K562 (cell line): ENCODE measurements around the gene CHD5. TPM values are rescaled to one million over a fixed set of nuclear protein-coding genes. Genes with fewer than 3 reads are reported as not detected.

Experiments used
- ATAC-seq: fragments of 200-7000 bp; cut with Tn5 transposase; 3 replicates; pipeline ENCODE4 v1.9.1; 2020; ENCODE audit warnings: moderate library complexity
- BruUV-seq: library from RNA; stranded (reverse); fragments of 400-500 nt; replicated peaks from 2 replicates; lab custom pipeline; 2021; lab: Mats Ljungman, UMichigan
- CTCF ChIA-PET: fragments of 300-600 bp; formaldehyde crosslinking; extraction: SDS; loops from one replicate; lab custom pipeline; 2021; ENCODE audit warnings: low intra/inter-chr PET ratio; lab: Yijun Ruan, JAX
- POLR2A ChIA-PET: fragments of 300-600, 350-650 bp; sonication (Branson Sonifier 250); formaldehyde crosslinking; extraction: SDS; loops from one replicate; lab custom pipeline; 2021; ENCODE audit warnings: antibody characterized with exemption, inconsistent platforms; lab: Yijun Ruan, JAX
- DNase-seq, 4 experiments: peaks; one replicate each; pipeline versions ENCODE4 v3.0.0 to v3.0.0-alpha.2; 2011 to 2018; ENCODE audit warnings: low spot score in 3 of 4, mixed read lengths in 3 of 4; ENCODE audit errors: extremely low read depth in 1 of 4
- FAIRE-seq: peaks from 2 replicates; lab custom pipeline; 2011; peaks lifted over from hg19 to GRCh38; lab: Jason Lieb, UNC
- H2AFZ ChIP-seq: 2 replicates; pipeline ENCODE4 v1.6.0; 2011; ENCODE audit warnings: low read depth, low read length, control low read depth, inconsistent platforms
- H3K27ac ChIP-seq: fragments of 200-600 bp; 3 replicates; pipeline ENCODE4 v1.8.0; 2011; ENCODE audit warnings: low read depth, mild to moderate bottlenecking, control low read depth, inconsistent platforms, low read length, moderate library complexity, mixed read lengths; ENCODE audit errors: extremely low read depth
- H3K27me3 ChIP-seq, 2 experiments: fragments of 300-600 bp in 1 of 2; 2 replicates in 1 of 2; 3 replicates in 1 of 2; pipeline versions ENCODE4 v1.6.0 to v1.8.0; 2011; ENCODE audit warnings: inconsistent platforms in 2 of 2, low read length in 2 of 2, mild to moderate bottlenecking in 1 of 2, mixed read lengths in 1 of 2, moderate library complexity in 1 of 2; ENCODE audit not compliant: control insufficient read depth in 2 of 2, insufficient read depth in 2 of 2
- H3K36me3 ChIP-seq: fragments of 300-600 bp; 3 replicates; pipeline ENCODE4 v1.8.0; 2011; ENCODE audit warnings: mild to moderate bottlenecking, low read length, inconsistent platforms; ENCODE audit not compliant: control insufficient read depth, insufficient read depth
- H3K4me1 ChIP-seq, 2 experiments: fragments of 200-600 bp in 1 of 2; replicated peaks in 1 of 2; 2 replicates in 1 of 2; 3 replicates in 1 of 2; pipeline versions ENCODE4 v1.5.1 to v1.8.0; 2011; ENCODE audit warnings: inconsistent platforms in 2 of 2, low read length in 2 of 2, mild to moderate bottlenecking in 1 of 2, mixed read lengths in 1 of 2, moderate library complexity in 1 of 2; ENCODE audit not compliant: control insufficient read depth in 2 of 2, insufficient read depth in 2 of 2
- H3K4me2 ChIP-seq: 2 replicates; pipeline ENCODE4 v1.6.1; 2011; ENCODE audit warnings: low read length, control low read depth, inconsistent platforms, mixed read lengths; ENCODE audit not compliant: insufficient read depth
- H3K4me3 ChIP-seq: fragments of 200-600 bp; sonication (generic), shearing (Covaris generic); 2 replicates; pipeline ENCODE4 v1.5.1; 2016; ENCODE audit warnings: control low read depth, inconsistent platforms
- H3K79me2 ChIP-seq: fragments of 200-600 bp; 3 replicates; pipeline ENCODE4 v1.8.0; 2011; ENCODE audit warnings: low read length, inconsistent platforms; ENCODE audit not compliant: control insufficient read depth, insufficient read depth
- H3K9ac ChIP-seq, 2 experiments: 2 replicates each; pipeline versions ENCODE4 v1.6.0 to v1.6.1; 2011; ENCODE audit warnings: low read depth in 2 of 2, low read length in 2 of 2, control low read depth in 1 of 2, inconsistent platforms in 1 of 2, mild to moderate bottlenecking in 1 of 2, mixed read lengths in 1 of 2; ENCODE audit not compliant: insufficient read depth in 1 of 2
- H3K9me1 ChIP-seq: one replicate; pipeline ENCODE4 v1.6.0; 2011; ENCODE audit warnings: inconsistent platforms, mild to moderate bottlenecking, low read length, moderate library complexity; ENCODE audit not compliant: control insufficient read depth, insufficient read depth
- H3K9me3 ChIP-seq: replicated peaks from 2 replicates; pipeline ENCODE4 v1.5.1; 2011; ENCODE audit warnings: low read depth, low read length, inconsistent platforms; ENCODE audit not compliant: control insufficient read depth, insufficient read depth
- H4K20me1 ChIP-seq: replicated peaks from 2 replicates; pipeline ENCODE4 v1.6.1; 2011; ENCODE audit warnings: low read length, inconsistent platforms, mixed read lengths; ENCODE audit not compliant: control insufficient read depth, insufficient read depth
- DACH1 ChIP-seq: fragments of 450-650 bp; IDR thresholded peaks from 2 replicates; pipeline ENCODE4 v1.6.1; 2018; ENCODE audit not compliant: partially characterized antibody
- GABPB1 ChIP-seq: sonication (generic); formaldehyde crosslinking; IDR thresholded peaks from 2 replicates; pipeline ENCODE4 v1.8.0; 2022; ENCODE audit warnings: mild to moderate bottlenecking, missing genetic modification reagents
- KDM1A ChIP-seq, 2 experiments: fragments of 450-650 bp; IDR thresholded peaks; 2 replicates each; pipeline ENCODE4 v1.6.1; 2016; ENCODE audit warnings: mild to moderate bottlenecking in 2 of 2
- MCM5 ChIP-seq: fragments of 450-650 bp; IDR thresholded peaks from 2 replicates; pipeline ENCODE4 v1.6.1; 2016; ENCODE audit warnings: low read depth
- NBN ChIP-seq: fragments of 450-650 bp; IDR thresholded peaks from 2 replicates; pipeline ENCODE4 v1.6.1; 2016; ENCODE audit warnings: low read depth, mild to moderate bottlenecking
- PBX2 ChIP-seq, 2 experiments: IDR thresholded peaks in 1 of 2; conservative IDR thresholded peaks in 1 of 2; 2 replicates each; pipeline ENCODE4 v1.6.1; 2016; ENCODE audit warnings: low read depth in 2 of 2, mild to moderate bottlenecking in 1 of 2, missing compliant biosample characterization in 1 of 2, missing genetic modification characterization in 1 of 2, moderate library complexity in 1 of 2
- PYGO2 ChIP-seq: fragments of 450-650 bp; IDR thresholded peaks from 2 replicates; pipeline ENCODE4 v1.6.1; 2016; ENCODE audit warnings: mild to moderate bottlenecking, missing genetic modification characterization, moderate library complexity, missing compliant biosample characterization
- SMARCB1 ChIP-seq: IDR thresholded peaks from 2 replicates; pipeline ENCODE4 v1.6.1; 2011; ENCODE audit warnings: improper control_type of control experiment, low read depth; ENCODE audit not compliant: insufficient read length
- ZNF316 ChIP-seq: fragments of 450-650 bp; IDR thresholded peaks from 2 replicates; pipeline ENCODE4 v1.6.1; 2016
- WGBS: fragments of 100-300 bp; shearing (Covaris generic); methylation state at CpG from one replicate; pipeline ENCODE4 v1.1.6; 2016; ENCODE audit warnings: low coverage, mixed read lengths; ENCODE audit not compliant: insufficient coverage; ENCODE audit errors: missing lambda C conversion rate; 5-methylcytosine and 5-hydroxymethylcytosine counted together
- in situ Hi-C: fragments of 300-500 bp; cut with MboI; formaldehyde crosslinking; loops from 4 replicates; pipeline ENCODE4 v1.15.0; 2018; ENCODE audit warnings: inconsistent platforms, mixed read lengths
- intact Hi-C: fragments of 100-400 bp; cut with micrococcal nuclease; formaldehyde crosslinking; loops from 2 replicates; pipeline ENCODE4 v1.14.2; 2022
- polyA plus RNA-seq, 8 experiments: library from polyadenylated mRNA; depleted of rRNA in 4 of 8; stranded (reverse) in 5 of 8; unstranded in 3 of 8; fragments of >200 nt; fragmentation: Nextera tagmentation in 2 of 8; fragmentation: Illumina TruSeq in 1 of 8; extraction: Ambion mirVana in 2 of 8; extraction: Trizol in 1 of 8; gene quantifications; 2 replicates each; pipeline versions ENCODE4 v1.2.1 to v1.2.3, GENCODE V29; 2011 to 2014; ENCODE audit warnings: inconsistent platforms in 1 of 8, missing spikeins in 1 of 8
- total RNA-seq, 7 experiments: library from RNA; depleted of rRNA in 6 of 7; stranded (reverse); fragments of >200 nt in 6 of 7; fragmentation: Illumina TruSeq in 2 of 7; extraction: Trizol in 2 of 7; gene quantifications; 2 replicates each; pipeline versions ENCODE4 v1.2.1 to v1.2.3, GENCODE V29; 2011 to 2021; ENCODE audit warnings: low replicate concordance in 1 of 7
- TF ChIP-seq, protein P1 (sequence below): fragments of 250-450 bp; sonication (Bioruptor Pico); IDR thresholded peaks from 2 replicates; pipeline ENCODE4 v1.8.0; 2022; ENCODE audit warnings: moderate library complexity, mild to moderate bottlenecking, inconsistent platforms
- TF ChIP-seq, protein P2 (sequence below): IDR thresholded peaks from 3 replicates; pipeline ENCODE4 v1.6.1; 2011; ENCODE audit warnings: borderline replicate concordance, mild to moderate bottlenecking, moderate library complexity; ENCODE audit not compliant: insufficient read length; ENCODE audit errors: extremely low read depth
- TF ChIP-seq, protein P3 (sequence below): fragments of 450-650 bp; formaldehyde crosslinking; IDR thresholded peaks from 2 replicates; pipeline ENCODE4 v1.4.0; 2022; ENCODE audit warnings: missing genetic modification characterization

The CHD5 gene
- total and polyA plus RNA-seq, 9 of the 15 experiments (the other 6 are each of a cell fraction or from before 2014, with no cell fraction given) = 0.03 to 0.52 (median 0.11) TPM; not detected in 2

GRCh38 chr1:6150006-6150938, 29.8 kb downstream of the CHD5 start:
- H4K20me1 ChIP-seq = peaks cover 33% of the 10 kb centered on the region
- peaks cover 7 to 31% of the 10 kb centered on the region in 2 experiments; a peak in 3 of 5 replicates for H3K4me1 ChIP-seq
- no peak overlapping the region for H2AFZ ChIP-seq
- H3K36me3 ChIP-seq = no peaks in the 10 kb centered on the region
- intact Hi-C loops = no loop called here
- POLR2A ChIA-PET = no interaction called here
- H3K4me2 ChIP-seq = no peak overlapping the region
- H3K79me2 ChIP-seq = no peaks in the 10 kb centered on the region
- FAIRE-seq (no peak), DNase-seq (no peak), ATAC-seq (no peak)
- no peak overlapping the region for H3K27ac ChIP-seq
- CTCF ChIA-PET = no interaction called here
- H3K4me3 ChIP-seq = no peak overlapping the region
- BruUV-seq = no TSS peak
- peaks cover 29 to 77% of the 10 kb centered on the region in 2 experiments; a peak in 4 of 5 replicates for H3K27me3 ChIP-seq
- peaks cover 5% of the 10 kb centered on the region for H3K9me1 ChIP-seq
- H3K9me3 ChIP-seq = no peaks in the 10 kb centered on the region
- no peak overlapping the region for H3K9ac ChIP-seq
- in situ Hi-C loops = no loop called here
- WGBS = 22% methylated on average over 10 of the region's 11 CpGs
- TF ChIP-seq DACH1 (no peak), MCM5 (no peak), SMARCB1 (no peak), ZNF316 (no peak), GABPB1 (no peak), NBN (no peak), PBX2 (CRISPR knock-in tag; IDR thresholded peaks at IDR 0.05; ENCODE audit: low read depth) (no peak), PBX2 (tag; conservative IDR thresholded peaks at IDR 0.05; ENCODE audit: low read depth) (0 out of 2 replicates have a peak, but pooled peaks have one; percentile 16), KDM1A (IDR thresholded peaks at IDR 0.05) (peak; percentile 34 to 35; a peak in 2 of 4 replicates), PYGO2 (tag) (no peak)
- TF ChIP-seq, protein P1, sequence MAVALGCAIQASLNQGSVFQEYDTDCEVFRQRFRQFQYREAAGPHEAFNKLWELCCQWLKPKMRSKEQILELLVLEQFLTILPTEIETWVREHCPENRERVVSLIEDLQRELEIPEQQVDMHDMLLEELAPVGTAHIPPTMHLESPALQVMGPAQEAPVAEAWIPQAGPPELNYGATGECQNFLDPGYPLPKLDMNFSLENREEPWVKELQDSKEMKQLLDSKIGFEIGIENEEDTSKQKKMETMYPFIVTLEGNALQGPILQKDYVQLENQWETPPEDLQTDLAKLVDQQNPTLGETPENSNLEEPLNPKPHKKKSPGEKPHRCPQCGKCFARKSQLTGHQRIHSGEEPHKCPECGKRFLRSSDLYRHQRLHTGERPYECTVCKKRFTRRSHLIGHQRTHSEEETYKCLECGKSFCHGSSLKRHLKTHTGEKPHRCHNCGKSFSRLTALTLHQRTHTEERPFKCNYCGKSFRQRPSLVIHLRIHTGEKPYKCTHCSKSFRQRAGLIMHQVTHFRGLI (CRISPR knock-in tag) = no peak
- TF ChIP-seq, protein P2, sequence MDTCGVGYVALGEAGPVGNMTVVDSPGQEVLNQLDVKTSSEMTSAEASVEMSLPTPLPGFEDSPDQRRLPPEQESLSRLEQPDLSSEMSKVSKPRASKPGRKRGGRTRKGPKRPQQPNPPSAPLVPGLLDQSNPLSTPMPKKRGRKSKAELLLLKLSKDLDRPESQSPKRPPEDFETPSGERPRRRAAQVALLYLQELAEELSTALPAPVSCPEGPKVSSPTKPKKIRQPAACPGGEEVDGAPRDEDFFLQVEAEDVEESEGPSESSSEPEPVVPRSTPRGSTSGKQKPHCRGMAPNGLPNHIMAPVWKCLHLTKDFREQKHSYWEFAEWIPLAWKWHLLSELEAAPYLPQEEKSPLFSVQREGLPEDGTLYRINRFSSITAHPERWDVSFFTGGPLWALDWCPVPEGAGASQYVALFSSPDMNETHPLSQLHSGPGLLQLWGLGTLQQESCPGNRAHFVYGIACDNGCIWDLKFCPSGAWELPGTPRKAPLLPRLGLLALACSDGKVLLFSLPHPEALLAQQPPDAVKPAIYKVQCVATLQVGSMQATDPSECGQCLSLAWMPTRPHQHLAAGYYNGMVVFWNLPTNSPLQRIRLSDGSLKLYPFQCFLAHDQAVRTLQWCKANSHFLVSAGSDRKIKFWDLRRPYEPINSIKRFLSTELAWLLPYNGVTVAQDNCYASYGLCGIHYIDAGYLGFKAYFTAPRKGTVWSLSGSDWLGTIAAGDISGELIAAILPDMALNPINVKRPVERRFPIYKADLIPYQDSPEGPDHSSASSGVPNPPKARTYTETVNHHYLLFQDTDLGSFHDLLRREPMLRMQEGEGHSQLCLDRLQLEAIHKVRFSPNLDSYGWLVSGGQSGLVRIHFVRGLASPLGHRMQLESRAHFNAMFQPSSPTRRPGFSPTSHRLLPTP = no peak
- TF ChIP-seq, protein P3, sequence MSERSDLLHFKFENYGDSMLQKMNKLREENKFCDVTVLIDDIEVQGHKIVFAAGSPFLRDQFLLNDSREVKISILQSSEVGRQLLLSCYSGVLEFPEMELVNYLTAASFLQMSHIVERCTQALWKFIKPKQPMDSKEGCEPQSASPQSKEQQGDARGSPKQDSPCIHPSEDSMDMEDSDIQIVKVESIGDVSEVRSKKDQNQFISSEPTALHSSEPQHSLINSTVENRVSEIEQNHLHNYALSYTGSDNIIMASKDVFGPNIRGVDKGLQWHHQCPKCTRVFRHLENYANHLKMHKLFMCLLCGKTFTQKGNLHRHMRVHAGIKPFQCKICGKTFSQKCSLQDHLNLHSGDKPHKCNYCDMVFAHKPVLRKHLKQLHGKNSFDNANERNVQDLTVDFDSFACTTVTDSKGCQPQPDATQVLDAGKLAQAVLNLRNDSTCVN (CRISPR knock-in tag) = 0 out of 2 replicates have a peak, but pooled peaks have one; percentile 62
